Right forelimb (tissue), 1 donor: ENCODE data around the gene TIPARP.

Experiments used
- DNase-seq: peaks from one replicate; pipeline ENCODE4 v3.0.0-alpha.2; 2018

The TIPARP gene, protein sequence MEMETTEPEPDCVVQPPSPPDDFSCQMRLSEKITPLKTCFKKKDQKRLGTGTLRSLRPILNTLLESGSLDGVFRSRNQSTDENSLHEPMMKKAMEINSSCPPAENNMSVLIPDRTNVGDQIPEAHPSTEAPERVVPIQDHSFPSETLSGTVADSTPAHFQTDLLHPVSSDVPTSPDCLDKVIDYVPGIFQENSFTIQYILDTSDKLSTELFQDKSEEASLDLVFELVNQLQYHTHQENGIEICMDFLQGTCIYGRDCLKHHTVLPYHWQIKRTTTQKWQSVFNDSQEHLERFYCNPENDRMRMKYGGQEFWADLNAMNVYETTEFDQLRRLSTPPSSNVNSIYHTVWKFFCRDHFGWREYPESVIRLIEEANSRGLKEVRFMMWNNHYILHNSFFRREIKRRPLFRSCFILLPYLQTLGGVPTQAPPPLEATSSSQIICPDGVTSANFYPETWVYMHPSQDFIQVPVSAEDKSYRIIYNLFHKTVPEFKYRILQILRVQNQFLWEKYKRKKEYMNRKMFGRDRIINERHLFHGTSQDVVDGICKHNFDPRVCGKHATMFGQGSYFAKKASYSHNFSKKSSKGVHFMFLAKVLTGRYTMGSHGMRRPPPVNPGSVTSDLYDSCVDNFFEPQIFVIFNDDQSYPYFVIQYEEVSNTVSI

DNA sequence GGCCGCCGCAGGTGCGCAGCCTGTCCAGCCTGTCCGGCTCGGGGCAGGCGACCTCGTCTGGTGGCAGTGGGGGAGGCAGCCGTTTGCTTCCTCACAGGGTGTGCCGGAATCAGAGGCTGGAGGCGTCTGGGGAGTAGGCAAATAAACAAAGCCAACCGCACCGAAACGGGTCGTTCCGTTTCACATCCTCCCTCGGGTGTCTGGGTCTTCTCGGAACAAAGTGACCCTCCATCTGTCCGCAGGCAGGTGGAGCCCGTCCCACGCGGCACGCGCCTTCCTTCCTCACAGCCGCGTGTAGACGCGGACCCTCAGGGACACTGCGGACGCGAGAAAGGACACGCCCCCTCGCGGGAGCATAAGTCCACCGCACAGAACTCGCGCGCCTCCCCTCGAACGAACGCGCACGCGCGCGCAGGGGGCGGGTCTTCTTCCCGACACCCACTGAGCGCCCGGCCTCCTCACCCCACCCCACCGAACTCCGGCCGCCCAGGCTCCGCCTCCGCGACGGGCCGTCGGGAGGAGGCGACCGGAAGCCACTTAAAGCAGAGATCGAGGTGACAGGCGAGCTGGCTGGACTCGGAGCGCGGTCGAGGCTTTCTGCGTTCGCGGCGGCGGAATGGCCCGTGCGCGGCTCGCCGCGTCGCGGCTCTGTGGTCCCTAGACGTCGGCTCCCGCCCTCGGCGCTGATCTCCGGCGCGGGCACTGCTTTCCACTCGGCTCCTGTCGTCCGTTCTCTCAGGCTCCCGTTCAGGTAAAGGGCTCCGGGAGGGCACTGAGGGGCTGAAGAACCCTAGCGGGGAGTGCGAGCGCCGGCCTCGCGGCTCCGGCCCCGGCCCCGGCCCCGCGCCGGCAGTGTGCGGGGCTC is at the start of gene TIPARP:
Gene TIPARP, plus strand, starts transcription at position 545 of the 865 bp plus-strand sequence. CDS start 3,108 bp downstream, outside the sequence.
- peak; percentile 100 for DNase-seq

GRCh38 chr3:156626104-156626503 is 48.3 kb upstream of the TIPARP start:
- no peak for DNase-seq

DNA sequence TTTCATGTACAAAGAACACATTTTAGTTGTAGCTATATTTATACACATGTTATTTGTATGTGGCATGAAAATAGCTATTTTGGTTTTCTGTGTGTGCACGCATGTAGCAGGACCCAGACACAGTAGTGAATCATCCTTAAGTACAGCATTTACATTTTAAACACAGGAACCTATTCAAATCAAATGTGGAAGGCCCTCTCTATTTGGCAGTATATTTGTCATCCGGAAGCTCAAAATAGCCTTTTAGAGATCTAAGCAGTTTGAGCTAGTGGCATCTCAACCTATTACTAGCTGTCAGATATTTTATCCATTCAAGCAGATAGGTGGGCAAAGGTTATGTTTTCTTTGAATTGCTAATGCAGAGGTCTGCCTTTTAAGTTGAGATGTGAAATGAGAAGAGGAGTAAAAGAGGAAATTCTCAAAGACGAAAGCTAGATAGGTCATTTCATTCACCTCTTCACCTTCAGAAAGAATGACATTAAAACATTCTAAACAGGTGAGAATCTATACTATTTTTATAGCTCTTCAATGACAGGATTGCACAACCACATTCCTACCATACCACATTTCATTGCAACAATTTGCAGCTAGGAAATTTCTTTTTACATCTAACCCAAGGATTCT is 46.3 kb upstream of the TIPARP start:
- no peak for DNase-seq

- no peak for DNase-seq
Measured at GRCh38 chr3:156628836-156629618, 45.4 kb upstream of the TIPARP start.

DNA sequence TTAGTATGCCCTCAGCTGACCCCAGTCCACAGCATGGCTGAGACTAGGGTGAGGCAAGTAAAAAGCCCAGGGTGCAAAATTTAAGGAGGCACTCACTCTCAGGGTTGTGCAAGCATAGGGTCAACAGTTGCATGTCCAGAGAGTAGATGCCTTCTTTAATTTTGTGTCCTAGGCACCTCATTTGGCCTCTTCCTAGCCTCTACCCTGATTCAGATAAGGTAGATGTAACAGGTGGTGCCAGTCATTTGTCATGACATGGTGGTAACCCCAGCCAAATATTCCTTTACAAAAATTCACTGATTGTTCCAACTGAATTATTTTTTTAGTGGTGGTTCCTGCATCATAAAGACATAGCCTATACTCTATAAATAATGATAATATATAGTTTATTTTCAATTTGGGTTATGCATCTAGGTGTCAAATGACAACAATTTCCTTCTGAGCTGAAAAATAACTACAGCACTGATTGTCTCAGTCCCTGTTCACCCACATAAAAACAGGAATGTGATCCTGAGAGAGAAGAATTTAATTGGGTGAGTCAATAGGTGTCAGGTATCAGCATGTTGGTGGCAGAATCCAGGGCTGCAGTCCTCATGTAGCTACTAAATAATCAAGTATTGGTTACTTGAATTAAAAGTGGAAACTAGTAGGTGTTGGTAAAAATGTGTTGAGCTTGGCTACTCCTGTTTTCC is 44.2 kb upstream of the TIPARP start:
- DNase-seq, result no peak

GRCh38 chr3:156630773-156631093 is 43.7 kb upstream of the TIPARP start:
- DNase-seq, result no peak

DNA sequence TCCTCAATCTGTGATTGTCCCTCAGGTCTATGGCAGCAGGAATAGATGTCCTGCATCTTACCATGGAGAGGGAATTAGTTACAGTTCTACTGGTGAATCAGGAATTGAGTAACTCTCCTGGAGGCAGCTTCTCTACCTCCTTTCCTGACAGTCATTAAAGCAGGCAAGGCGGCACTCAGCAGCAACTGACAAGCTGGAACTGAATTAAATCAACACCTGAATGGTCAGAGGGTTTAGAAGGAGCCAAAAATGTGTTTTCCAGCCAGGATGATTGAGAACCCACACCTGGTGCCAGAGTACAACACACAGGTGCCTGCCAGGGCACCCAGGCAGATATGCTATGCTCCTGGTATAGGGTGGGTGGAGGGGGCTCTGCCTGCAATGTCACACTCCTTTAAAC is 43.1 kb upstream of the TIPARP start:
- DNase-seq, result no peak

DNA sequence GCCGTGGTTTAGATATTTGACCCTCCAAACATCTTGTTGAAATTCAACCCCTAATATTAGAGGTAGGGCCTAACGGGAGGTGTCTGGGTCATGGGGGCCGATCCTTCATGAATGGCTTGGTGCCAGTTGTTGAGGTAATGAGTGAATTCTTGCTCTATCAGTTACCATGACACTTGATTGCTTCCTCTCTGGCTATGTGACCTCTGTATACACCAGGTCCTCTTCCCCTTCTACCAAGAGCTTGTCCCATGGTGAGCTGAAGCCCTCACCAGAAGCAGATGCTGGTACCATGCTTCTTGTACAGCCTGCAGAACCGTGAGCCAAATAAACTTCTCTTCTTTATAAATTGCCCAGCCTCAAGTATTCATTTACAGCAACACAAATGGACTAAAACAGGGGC is 41.8 kb upstream of the TIPARP start:
- DNase-seq, result no peak

- DNase-seq, result no peak
Measured at GRCh38 chr3:156633335-156633734, 41.1 kb upstream of the TIPARP start.

DNA sequence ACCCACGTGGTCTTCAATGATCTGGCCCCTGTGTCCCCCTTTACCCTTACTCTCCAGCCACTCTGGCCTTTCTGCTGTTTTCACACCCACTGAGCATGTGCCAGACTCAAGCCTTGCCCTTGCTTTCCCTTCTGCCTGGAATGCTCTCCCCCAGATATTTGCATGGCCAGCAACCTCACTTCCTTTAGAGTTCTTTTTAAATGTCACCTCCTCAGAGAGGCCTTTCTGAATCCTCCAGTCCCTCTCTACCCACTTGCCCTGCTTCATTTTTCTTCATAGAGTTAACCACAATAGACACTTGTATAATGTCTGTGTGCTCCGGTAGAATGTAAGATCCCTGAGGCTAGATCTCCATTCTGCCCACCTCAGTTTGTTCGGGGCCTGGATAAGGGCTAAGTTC is 39.4 kb upstream of the TIPARP start:
- DNase-seq, result no peak

- no peak for DNase-seq
Measured at GRCh38 chr3:156635973-156636372, 38.4 kb upstream of the TIPARP start.

DNA sequence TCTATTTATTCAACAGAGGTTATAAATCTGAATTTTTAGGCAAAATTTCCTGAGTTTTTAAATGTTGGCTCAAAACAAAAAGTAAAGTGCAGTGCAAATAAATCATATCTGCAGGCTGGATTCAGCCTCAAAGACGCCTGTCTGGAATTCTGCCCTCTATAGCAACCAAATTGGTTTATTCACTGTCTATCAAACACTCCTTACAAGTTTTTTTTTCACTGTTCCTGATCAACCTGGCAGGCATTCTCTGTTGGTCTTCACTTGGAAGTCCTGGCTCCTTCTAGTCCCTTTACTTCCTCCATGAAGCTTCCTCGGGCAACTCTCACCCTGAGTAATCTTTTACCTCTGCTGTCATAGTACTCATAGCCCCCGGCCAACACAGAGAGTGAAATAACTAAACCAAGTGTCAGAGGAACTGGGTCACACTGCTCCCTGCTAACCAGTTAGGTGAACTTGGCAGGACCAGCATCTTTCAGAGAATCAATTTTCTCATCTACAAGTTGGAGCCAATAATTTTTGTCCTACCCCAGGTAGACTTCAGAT is 36.8 kb upstream of the TIPARP start:
- no peak for DNase-seq

- DNase-seq, result no peak
Measured at GRCh38 chr3:156638271-156638670, 36.1 kb upstream of the TIPARP start.

- DNase-seq, result no peak
Measured at GRCh38 chr3:156639414-156640023, 34.9 kb upstream of the TIPARP start.

DNA sequence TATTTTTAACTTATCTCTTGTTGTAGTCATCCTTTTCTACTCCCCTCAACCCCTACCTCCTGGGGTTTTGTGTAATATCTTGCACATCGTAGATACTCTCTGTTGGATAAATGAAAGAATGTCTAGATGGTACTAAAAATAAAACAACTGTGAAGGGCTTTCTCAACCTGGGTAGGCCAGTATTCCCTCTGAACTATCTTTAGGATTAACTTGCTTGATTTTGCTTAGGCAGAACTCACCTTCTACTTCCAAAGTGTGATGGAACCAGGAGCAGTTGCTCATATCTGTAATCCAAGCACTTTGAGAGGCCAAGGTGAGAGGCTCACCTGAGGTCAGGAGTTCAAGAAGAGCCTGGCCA is 32.8 kb upstream of the TIPARP start:
- no peak for DNase-seq

GRCh38 chr3:156642750-156643728 is 31.4 kb upstream of the TIPARP start:
- DNase-seq, result no peak

DNA sequence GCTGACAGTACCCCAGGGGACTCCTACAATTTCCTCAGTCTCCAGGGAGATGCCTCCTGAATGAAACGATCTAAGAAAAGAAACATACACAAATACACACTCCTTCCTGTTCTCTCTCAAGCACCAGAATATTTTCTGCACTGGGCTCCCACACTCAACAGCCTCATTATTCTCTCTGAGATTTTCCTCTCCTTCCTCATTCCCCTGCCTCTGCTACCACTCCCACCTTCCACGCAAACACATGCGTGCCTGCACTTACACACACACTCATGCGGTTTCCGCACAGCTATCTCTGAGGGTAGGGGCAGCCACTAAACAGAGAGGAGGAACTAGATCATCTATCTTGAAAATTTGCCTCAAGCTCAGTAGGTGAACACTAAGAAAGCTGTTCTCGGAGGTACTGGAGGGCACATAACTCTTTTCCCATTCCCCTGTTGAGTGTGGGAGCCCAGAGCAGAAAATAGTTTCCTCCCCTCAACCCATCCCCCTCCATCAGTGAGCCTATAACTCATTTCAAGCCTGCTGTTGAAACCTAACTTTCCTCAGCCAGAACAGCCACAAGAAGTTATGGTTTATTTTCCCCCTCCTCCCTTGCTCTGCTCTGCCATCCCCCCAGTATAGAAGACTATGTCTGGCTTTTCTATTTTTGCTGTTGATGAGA is 30.5 kb upstream of the TIPARP start:
- no peak for DNase-seq

- DNase-seq, result no peak
Measured at GRCh38 chr3:156644958-156645357, 29.4 kb upstream of the TIPARP start.

GRCh38 chr3:156646958-156647357 is 27.4 kb upstream of the TIPARP start:
- DNase-seq, result no peak
